H9 (cell line): ENCODE data around the gene NPHP4. TPM values are rescaled to one million over a fixed set of nuclear protein-coding genes. Genes with fewer than 3 reads are reported as not detected.

Experiments used
- DNase-seq: peaks from one replicate; pipeline ENCODE4 v3.0.0-alpha.2; 2017
- H2AFZ ChIP-seq: one replicate; pipeline ENCODE4 v1.6.1; 2013; ENCODE audit warnings: mild to moderate bottlenecking, low read length, control low read depth, moderate library complexity
- H2AK5ac ChIP-seq: 2 replicates; pipeline ENCODE4 v1.6.1; 2013; ENCODE audit warnings: low read length, control low read depth, mixed read lengths; ENCODE audit not compliant: insufficient read length
- H2BK120ac ChIP-seq: one replicate; pipeline ENCODE4 v1.6.1; 2013; ENCODE audit warnings: low read depth, mild to moderate bottlenecking, low read length, control low read depth, inconsistent platforms; ENCODE audit not compliant: poor library complexity, severe bottlenecking
- H2BK12ac ChIP-seq: 2 replicates; pipeline ENCODE4 v1.6.1; 2013; ENCODE audit warnings: low read length, control low read depth, mixed read lengths, low read depth; ENCODE audit not compliant: insufficient read length
- H2BK15ac ChIP-seq: 2 replicates; pipeline ENCODE4 v1.6.1; 2013; ENCODE audit warnings: low read depth, low read length, control low read depth
- H2BK20ac ChIP-seq: one replicate; pipeline ENCODE4 v1.6.1; 2013; ENCODE audit warnings: low read depth, mild to moderate bottlenecking, low read length, control low read depth, inconsistent platforms; ENCODE audit not compliant: poor library complexity, severe bottlenecking
- H2BK5ac ChIP-seq: 2 replicates; pipeline ENCODE4 v1.6.1; 2013; ENCODE audit warnings: low read length, control low read depth, mixed read lengths; ENCODE audit not compliant: insufficient read length
- H3K14ac ChIP-seq: 2 replicates; pipeline ENCODE4 v1.6.1; 2013; ENCODE audit warnings: low read length, control low read depth; ENCODE audit not compliant: insufficient read depth
- H3K18ac ChIP-seq: 2 replicates; pipeline ENCODE4 v1.6.1; 2013; ENCODE audit warnings: low read depth, mild to moderate bottlenecking, mixed read lengths, low read length, control low read depth; ENCODE audit not compliant: insufficient read length
- H3K23ac ChIP-seq: 2 replicates; pipeline ENCODE4 v1.6.1; 2013; ENCODE audit warnings: low read length, control low read depth, mixed read lengths, low read depth; ENCODE audit not compliant: insufficient read length
- H3K23me2 ChIP-seq: 2 replicates; pipeline ENCODE4 v1.6.1; 2013; ENCODE audit warnings: low read depth, mild to moderate bottlenecking, mixed read lengths, low read length, control low read depth; ENCODE audit not compliant: insufficient read length, poor library complexity, severe bottlenecking
- H3K27ac ChIP-seq: 2 replicates; pipeline ENCODE4 v1.5.1; 2013; ENCODE audit warnings: low read length, control low read depth, mixed read lengths, low read depth; ENCODE audit not compliant: insufficient read length
- H3K27me3 ChIP-seq: 2 replicates; pipeline ENCODE4 v1.6.1; 2013; ENCODE audit warnings: low read length, control low read depth, inconsistent platforms; ENCODE audit not compliant: insufficient read depth
- H3K4ac ChIP-seq: 2 replicates; pipeline ENCODE4 v1.6.1; 2013; ENCODE audit warnings: low read depth, mild to moderate bottlenecking, control low read depth, inconsistent platforms, low read length, moderate library complexity
- H3K4me1 ChIP-seq: 2 replicates; pipeline ENCODE4 v1.6.1; 2013; ENCODE audit warnings: low read length, control low read depth, inconsistent platforms; ENCODE audit not compliant: insufficient read depth
- H3K4me2 ChIP-seq: 2 replicates; pipeline ENCODE4 v1.6.1; 2013; ENCODE audit warnings: low read length, control low read depth, mixed read lengths; ENCODE audit not compliant: insufficient read length, insufficient read depth
- H3K56ac ChIP-seq: 2 replicates; pipeline ENCODE4 v1.6.1; 2013; ENCODE audit warnings: low read depth, mild to moderate bottlenecking, mixed read lengths, low read length, control low read depth; ENCODE audit not compliant: insufficient read length
- H3K79me1 ChIP-seq: 2 replicates; pipeline ENCODE4 v1.6.1; 2013; ENCODE audit warnings: low read depth, mild to moderate bottlenecking, moderate library complexity, low read length, control low read depth, inconsistent platforms; ENCODE audit not compliant: insufficient read depth, poor library complexity, severe bottlenecking
- H3K79me2 ChIP-seq: 2 replicates; pipeline ENCODE4 v1.6.1; 2013; ENCODE audit warnings: low read length, control low read depth, inconsistent platforms; ENCODE audit not compliant: insufficient read depth
- H3K9ac ChIP-seq: 2 replicates; pipeline ENCODE4 v1.6.1; 2013; ENCODE audit warnings: low read length, control low read depth, mixed read lengths; ENCODE audit not compliant: insufficient read length; ENCODE audit errors: extremely low read depth
- H3K9me3 ChIP-seq: one replicate; pipeline ENCODE4 v1.6.1; 2013; ENCODE audit warnings: low read depth, low read length, inconsistent platforms; ENCODE audit not compliant: control insufficient read depth
- H3T11ph ChIP-seq: one replicate; pipeline ENCODE4 v1.6.1; 2013; ENCODE audit warnings: mild to moderate bottlenecking, low read length, control low read depth, inconsistent platforms
- H4K20me1 ChIP-seq: one replicate; pipeline ENCODE4 v1.6.1; 2013; ENCODE audit not compliant: control insufficient read depth, insufficient read length, insufficient read depth
- H4K5ac ChIP-seq: 2 replicates; pipeline ENCODE4 v1.6.1; 2013; ENCODE audit warnings: low read depth, mild to moderate bottlenecking, mixed read lengths, low read length, control low read depth; ENCODE audit not compliant: insufficient read length
- H4K8ac ChIP-seq: replicated peaks from 2 replicates; pipeline ENCODE4 v1.6.1; 2013; ENCODE audit warnings: low read length, control low read depth, mixed read lengths, low read depth; ENCODE audit not compliant: insufficient read length
- H4K91ac ChIP-seq: 2 replicates; pipeline ENCODE4 v1.6.1; 2013; ENCODE audit warnings: low read depth, mild to moderate bottlenecking, moderate library complexity, mixed read lengths, low read length, control low read depth; ENCODE audit not compliant: insufficient read length
- H3K27ac Mint-ChIP-seq, 3 experiments: 2 replicates in 2 of 3; 3 replicates in 1 of 3; pipeline ENCODE4 v1.8.0; 2020 to 2021; ENCODE audit warnings: mixed read lengths in 3 of 3, mild to moderate bottlenecking in 1 of 3, moderate library complexity in 1 of 3
- H3K27me3 Mint-ChIP-seq: 2 replicates; pipeline ENCODE4 v1.8.0; 2021; ENCODE audit warnings: low read depth, mild to moderate bottlenecking, moderate library complexity, mixed read lengths
- H3K36me3 Mint-ChIP-seq, 3 experiments: 2 replicates in 2 of 3; 3 replicates in 1 of 3; pipeline ENCODE4 v1.8.0; 2020 to 2021; ENCODE audit warnings: low read depth in 3 of 3, mixed read lengths in 3 of 3; ENCODE audit not compliant: insufficient read depth in 1 of 3
- H3K4me1 Mint-ChIP-seq, 2 experiments: 2 replicates each; pipeline ENCODE4 v1.8.0; 2020; ENCODE audit warnings: mixed read lengths in 2 of 2
- H3K4me3 Mint-ChIP-seq, 2 experiments: 2 replicates in 1 of 2; 3 replicates in 1 of 2; pipeline ENCODE4 v1.8.0; 2020 to 2021; ENCODE audit warnings: mild to moderate bottlenecking in 2 of 2, mixed read lengths in 2 of 2, moderate library complexity in 1 of 2
- H3K9me3 Mint-ChIP-seq, 2 experiments: 2 replicates in 1 of 2; 3 replicates in 1 of 2; pipeline ENCODE4 v1.8.0; 2020; ENCODE audit warnings: mild to moderate bottlenecking in 2 of 2, mixed read lengths in 2 of 2, moderate library complexity in 1 of 2
- CTCF ChIP-seq: fragments of 200-600 bp; sonication (generic); conservative IDR thresholded peaks from 3 replicates; pipeline ENCODE4 v1.8.0; 2021; ENCODE audit warnings: antibody characterized with exemption, mild to moderate bottlenecking
- WGBS: extraction: QIAGEN DNeasy Blood & Tissue Kit; methylation state at CpG from one replicate; pipeline ENCODE4 v1.1.7; 2013; ENCODE audit warnings: missing lambda C conversion rate, low lambda C conversion rate, mixed read lengths; ENCODE audit not compliant: insufficient read length; ENCODE audit errors: extremely low coverage; 5-methylcytosine and 5-hydroxymethylcytosine counted together
- total RNA-seq: library from RNA; stranded (reverse); gene quantifications from 2 replicates; pipeline ENCODE4 v1.2.1, GENCODE V29; 2021

NPHP4 gene
- total RNA-seq, 1 experiment from 2014 or later, result 17.6 TPM

- Histone ChIP-seq H2AK5ac (no peak overlapping the region), H3K27ac (no peak overlapping the region), H2BK120ac (no peak overlapping the region), H3T11ph (no peak overlapping the region), H2BK15ac (no peak overlapping the region), H4K20me1 (no peaks in the 10 kb centered on the region), H4K8ac (no peak overlapping the region), H3K79me1 (no peaks in the 10 kb centered on the region), H2BK5ac (no peak overlapping the region), H3K23ac (no peak overlapping the region), H2BK12ac (no peak overlapping the region), H3K4ac (no peak overlapping the region), H4K5ac (no peak overlapping the region), H3K23me2 (no peaks in the 10 kb centered on the region), H3K18ac (no peak overlapping the region), H3K14ac (no peak overlapping the region; the same call in 1 of the 2 replicates), H2BK20ac (no peak overlapping the region), H4K91ac (no peak overlapping the region), H3K9me3 (no peaks in the 10 kb centered on the region), H3K79me2 (no peaks in the 10 kb centered on the region), H2AFZ (no peak overlapping the region), H3K27me3 (no peaks in the 10 kb centered on the region), H3K56ac (no peak overlapping the region), H3K9ac (no peak overlapping the region), H3K4me2 (no peak overlapping the region), H3K4me1 (peaks cover 2% of the 10 kb centered on the region; the same call in 1 of the 2 replicates)
- no peak for DNase-seq
- H3K36me3 Mint-ChIP-seq, result no peaks in the 10 kb centered on the region
- H3K9me3 Mint-ChIP-seq, result no peaks in the 10 kb centered on the region
- no peak for TF ChIP-seq CTCF
- H3K4me1 Mint-ChIP-seq, result peaks cover 0 to 19% of the 10 kb centered on the region in 2 experiments; a peak in 2 of 4 replicates
- no peak overlapping the region for H3K4me3 Mint-ChIP-seq
- no CpG with 5 or more reads among the region's 6 CpGs for WGBS
- H3K27me3 Mint-ChIP-seq, result peaks cover 8% of the 10 kb centered on the region
- no peak overlapping the region for H3K27ac Mint-ChIP-seq
Observed at GRCh38 chr1:6024376-6024775, 32.2 kb upstream of the NPHP4 start.
